ENCODE data around the gene ENDOD1. TPM values are rescaled to one million over a fixed set of nuclear protein-coding genes. Genes with fewer than 3 reads are reported as not detected.

ENDOD1 gene
- total RNA-seq, 1 experiment from 2014 or later = 3.3 TPM

GRCh38 chr11:95057959-95058358 is 31.7 kb upstream of the ENDOD1 start (continued):
- TF ChIP-seq ZNF416 (CRISPR knock-in tag; IDR thresholded peaks at IDR 0.05) = no peak
- no peak for TF ChIP-seq FOXK1 (CRISPR knock-in tag; IDR thresholded peaks at IDR 0.05)
- TF ChIP-seq EMX1 (CRISPR knock-in tag; IDR thresholded peaks at IDR 0.05) = no peak
- TF ChIP-seq GRHL2 (CRISPR knock-in tag; IDR thresholded peaks at IDR 0.05; ENCODE audit: insufficient replicate concordance, severe bottlenecking) = no peak
- no peak for TF ChIP-seq NR3C1 (CRISPR knock-in tag; conservative IDR thresholded peaks at IDR 0.05; ENCODE audit: low read depth)

- H3K9me3 Mint-ChIP-seq = no peaks in the 10 kb centered on the region
- no peak overlapping the region for H3K27ac Mint-ChIP-seq
- no peak overlapping the region for H3K4me3 Mint-ChIP-seq
- no peaks in the 10 kb centered on the region for H3K36me3 Mint-ChIP-seq
- no peak for TF ChIP-seq PRDM15 (CRISPR knock-in tag; IDR thresholded peaks at IDR 0.05)
- TF ChIP-seq TEAD1 (CRISPR knock-in tag; IDR thresholded peaks at IDR 0.05) = no peak
- TF ChIP-seq KAT7 (CRISPR knock-in tag; IDR thresholded peaks at IDR 0.05; ENCODE audit: borderline replicate concordance) = no peak
- TF ChIP-seq ZSCAN18 (CRISPR knock-in tag; IDR thresholded peaks at IDR 0.05) = no peak
- TF ChIP-seq ZNF532 (CRISPR knock-in tag; IDR thresholded peaks at IDR 0.05; ENCODE audit: borderline replicate concordance) = no peak
- TF ChIP-seq ZNF423 (CRISPR knock-in tag; IDR thresholded peaks at IDR 0.05) = no peak
- TF ChIP-seq PRRX2 (CRISPR knock-in tag; IDR thresholded peaks at IDR 0.05) = no peak
- no peak for TF ChIP-seq CREB1 (CRISPR knock-in tag; IDR thresholded peaks at IDR 0.05)
- no peak for TF ChIP-seq ERG (CRISPR knock-in tag; IDR thresholded peaks at IDR 0.05)
- TF ChIP-seq SOX15 (CRISPR knock-in tag; IDR thresholded peaks at IDR 0.05) = no peak
- TF ChIP-seq CREM (CRISPR knock-in tag; IDR thresholded peaks at IDR 0.05) = no peak
- TF ChIP-seq IRF2 (CRISPR knock-in tag; IDR thresholded peaks at IDR 0.05; ENCODE audit: borderline replicate concordance, low read depth) = no peak
- no peak for TF ChIP-seq ESRRA (CRISPR knock-in tag; IDR thresholded peaks at IDR 0.05; ENCODE audit: borderline replicate concordance)
- no peak for TF ChIP-seq E2F1 (CRISPR knock-in tag; IDR thresholded peaks at IDR 0.05)
- TF ChIP-seq MYBL2 (CRISPR knock-in tag; IDR thresholded peaks at IDR 0.05) = no peak
- TF ChIP-seq ZBTB21 (CRISPR knock-in tag; IDR thresholded peaks at IDR 0.05; ENCODE audit: borderline replicate concordance) = no peak
- no peak for TF ChIP-seq EMX1 (CRISPR knock-in tag; IDR thresholded peaks at IDR 0.05)
- ChIA-PET CTCF (interaction anchor here (0.9 kb wide), 1 partner anchor 8 kb away, joined by 3 read pairs; the partner anchor contains the start of gene SRSF8), POLR2A (no interaction called here)
- H3K27me3 Mint-ChIP-seq (ENCODE audit: low read depth) = peaks cover 31% of the 10 kb centered on the region
- no peak for DNase-seq (ENCODE audit: low spot score)
- no peaks in the 10 kb centered on the region for H3K4me1 Mint-ChIP-seq
- ATAC-seq = no peak
These were observed 31.0 kb upstream of the ENDOD1 start for GRCh38 chr11:95058621-95059020.

Data from WTC11 (cell line).